ENCODE measurements around the gene OSR1.
A peak's percentile ranks its signal among the peaks of the same experiment; 100 is the strongest.

Gene OSR1

GRCh38 chr2:19353721-19354050, 4.7 kb downstream of the OSR1 start:
- peak overlapping the region in 1 of 3 experiments; percentile 37 for H3K27ac Mint-ChIP-seq
- no peaks in the 10 kb centered on the region for H3K9me3 Mint-ChIP-seq
- H3K27me3 Mint-ChIP-seq (ENCODE audit: low read depth) = peaks cover 92% of the 10 kb centered on the region
- peaks cover 55% of the 10 kb centered on the region for H3K4me1 Mint-ChIP-seq
- no peak for TF ChIP-seq CTCF (IDR thresholded peaks at IDR 0.05; ENCODE audit: unreplicated experiment in 3 of 3)
- peaks cover 52% of the 10 kb centered on the region for H3K36me3 Mint-ChIP-seq (ENCODE audit: low read depth)
- H3K4me3 Mint-ChIP-seq = peak overlapping the region; percentile 91 to 93 (median 91)

GRCh38 chr2:19352946-19353720, 5.3 kb downstream of the OSR1 start:
- no peaks in the 10 kb centered on the region for H3K9me3 Mint-ChIP-seq
- H3K27ac Mint-ChIP-seq = peak overlapping the region in 1 of 3 experiments; percentile 37
- H3K27me3 Mint-ChIP-seq (ENCODE audit: low read depth) = peaks cover 87% of the 10 kb centered on the region
- H3K4me3 Mint-ChIP-seq = peak overlapping the region; percentile 91 to 93 (median 91)
- peaks cover 55% of the 10 kb centered on the region for H3K4me1 Mint-ChIP-seq
- TF ChIP-seq CTCF (IDR thresholded peaks at IDR 0.05; ENCODE audit: unreplicated experiment in 3 of 3) = no peak
- peaks cover 52% of the 10 kb centered on the region for H3K36me3 Mint-ChIP-seq (ENCODE audit: low read depth)

- Mint-ChIP-seq H3K36me3 (ENCODE audit: low read depth) (peaks cover 50% of the 10 kb centered on the region), H3K27me3 (ENCODE audit: low read depth) (peaks cover 77% of the 10 kb centered on the region), H3K4me1 (peaks cover 52% of the 10 kb centered on the region), H3K9me3 (no peaks in the 10 kb centered on the region), H3K4me3 (peak overlapping the region; percentile 37 to 69 (median 47)), H3K27ac (peak overlapping the region in 2 of 3 experiments; percentile 37 to 42)
- no peak for TF ChIP-seq CTCF (IDR thresholded peaks at IDR 0.05; ENCODE audit: unreplicated experiment in 3 of 3)
These were observed 6.3 kb downstream of the OSR1 start for GRCh38 chr2:19351899-19352697.

GRCh38 chr2:19351499-19351898, 6.9 kb downstream of the OSR1 start:
- peaks cover 71% of the 10 kb centered on the region for H3K27me3 Mint-ChIP-seq (ENCODE audit: low read depth)
- H3K36me3 Mint-ChIP-seq (ENCODE audit: low read depth) = peaks cover 48% of the 10 kb centered on the region
- peak overlapping the region in 2 of 3 experiments; percentile 42 to 79 for H3K27ac Mint-ChIP-seq
- peak overlapping the region; percentile 17 to 37 (median 29) for H3K4me3 Mint-ChIP-seq
- peaks cover 50% of the 10 kb centered on the region for H3K4me1 Mint-ChIP-seq
- H3K9me3 Mint-ChIP-seq = no peaks in the 10 kb centered on the region
- TF ChIP-seq CTCF (IDR thresholded peaks at IDR 0.05; ENCODE audit: unreplicated experiment in 3 of 3) = no peak

GRCh38 chr2:19350678-19351401, 7.6 kb downstream of the OSR1 start:
- Mint-ChIP-seq H3K4me3 (peak overlapping the region; percentile 65 to 74 (median 72)), H3K4me1 (peaks cover 45% of the 10 kb centered on the region), H3K9me3 (no peaks in the 10 kb centered on the region), H3K36me3 (ENCODE audit: low read depth) (peaks cover 47% of the 10 kb centered on the region), H3K27ac (peak overlapping the region; percentile 57 to 86 (median 79)), H3K27me3 (ENCODE audit: low read depth) (peaks cover 64% of the 10 kb centered on the region)
- TF ChIP-seq CTCF (IDR thresholded peaks at IDR 0.05; ENCODE audit: unreplicated experiment in 3 of 3) = no peak

All from nephron (organoid).